ENCODE data around the gene EXOC6B. TPM values are rescaled to one million over a fixed set of nuclear protein-coding genes. Genes with fewer than 3 reads are reported as not detected.
A peak's percentile ranks its signal among the peaks of the same experiment; 100 is the strongest.

The EXOC6B gene
- total and polyA plus RNA-seq, 2 experiments from 2014 or later = 8.9 to 18.3 TPM

DNA sequence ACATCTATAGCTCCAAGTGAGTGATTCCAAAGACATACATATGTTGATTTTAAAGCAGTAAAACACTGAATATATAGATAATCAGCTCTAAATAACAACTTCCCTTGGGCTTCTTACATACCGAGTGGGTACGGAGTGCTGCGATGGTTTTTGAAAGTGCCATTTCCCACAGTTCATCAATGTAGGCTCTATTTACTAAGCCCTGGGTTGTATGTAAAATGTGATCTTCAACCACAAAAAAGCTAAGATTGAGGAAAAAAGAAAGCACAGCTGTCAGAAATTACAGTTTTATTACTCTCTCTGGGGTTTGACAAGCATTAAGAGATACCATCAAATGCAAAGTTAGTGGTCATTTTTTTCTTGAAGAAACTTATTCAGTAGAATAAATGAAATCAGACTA lies 312.8 kb downstream of the EXOC6B start:
- no peaks in the 10 kb centered on the region for H3K9me3 ChIP-seq (ENCODE audit: low read depth)
- no peaks in the 10 kb centered on the region; the same call in 1 of the 2 replicates for H3K36me3 ChIP-seq (ENCODE audit: low read depth)
- H3K27ac ChIP-seq = no peak overlapping the region
- TF ChIP-seq EZH2 (IDR thresholded peaks at IDR 0.05; ENCODE audit: insufficient read depth, poor library complexity, severe bottlenecking) (no peak), EZH2phosphoT487 (IDR thresholded peaks at IDR 0.05; ENCODE audit: insufficient read depth, low read depth) (no peak)
- H3K9ac ChIP-seq = no peak overlapping the region
- no peaks in the 10 kb centered on the region for H3K9me2 ChIP-seq (ENCODE audit: insufficient read depth)
- WGBS, 2 experiments (ENCODE audit: low coverage in 1 of 2, low lambda C conversion rate in 2 of 2, missing lambda C conversion rate in 2 of 2) = 98 to 99% methylated on average over 3 of the region's 3 CpGs
- in situ Hi-C loops (cut with MboI) = no loop called here
- H3K4me1 ChIP-seq (ENCODE audit: insufficient read depth) = no peaks in the 10 kb centered on the region; the same call in 1 of the 2 replicates
- no peak overlapping the region for H3K4me3 ChIP-seq
- no peak for DNase-seq
- no peaks in the 10 kb centered on the region for H3F3A ChIP-seq (ENCODE audit: insufficient read depth)
- no peaks in the 10 kb centered on the region for H3K27me3 ChIP-seq (replicated peaks; ENCODE audit: insufficient read depth)
- H3K79me2 ChIP-seq (ENCODE audit: insufficient read depth) = no peaks in the 10 kb centered on the region
- no peak overlapping the region for H3K4me2 ChIP-seq (ENCODE audit: unreplicated experiment)
- H4K20me1 ChIP-seq (ENCODE audit: insufficient read depth) = no peaks in the 10 kb centered on the region
- no peak overlapping the region for H2AFZ ChIP-seq

DNA sequence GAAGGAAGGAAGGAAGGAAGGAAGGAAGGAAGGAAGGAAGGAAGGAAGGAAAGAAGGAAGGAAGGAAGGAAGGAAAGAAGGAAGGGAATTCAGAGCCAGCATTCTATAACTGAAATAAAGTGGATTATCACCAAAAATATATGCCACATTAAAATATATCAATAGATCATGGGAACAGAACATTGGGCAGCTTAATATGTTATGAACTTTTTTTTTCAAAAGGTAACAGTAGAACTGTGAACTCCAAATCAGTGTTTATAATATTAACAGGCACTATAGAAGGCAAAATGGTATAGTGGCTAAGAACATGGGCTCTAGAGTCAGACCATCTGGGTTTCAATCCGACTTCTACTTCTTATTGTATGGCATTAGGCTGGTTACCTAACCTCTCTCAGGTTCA lies 313.5 kb downstream of the EXOC6B start:
- H3K4me2 ChIP-seq (ENCODE audit: unreplicated experiment) = no peak overlapping the region
- no peaks in the 10 kb centered on the region; the same call in 1 of the 2 replicates for H3K36me3 ChIP-seq (ENCODE audit: low read depth)
- WGBS, 2 experiments (ENCODE audit: low coverage in 1 of 2, low lambda C conversion rate in 2 of 2, missing lambda C conversion rate in 2 of 2) = 91 to 95% methylated on average over 1 of the region's 1 CpG
- in situ Hi-C loops (cut with MboI) = no loop called here
- H4K20me1 ChIP-seq (ENCODE audit: insufficient read depth) = no peaks in the 10 kb centered on the region
- H3K4me1 ChIP-seq (ENCODE audit: insufficient read depth) = no peaks in the 10 kb centered on the region; the same call in 1 of the 2 replicates
- no peaks in the 10 kb centered on the region for H3K79me2 ChIP-seq (ENCODE audit: insufficient read depth)
- no peaks in the 10 kb centered on the region for H3K27me3 ChIP-seq (replicated peaks; ENCODE audit: insufficient read depth)
- H3K9me2 ChIP-seq (ENCODE audit: insufficient read depth) = no peaks in the 10 kb centered on the region
- H3K27ac ChIP-seq = no peak overlapping the region
- no peak for DNase-seq
- TF ChIP-seq EZH2 (IDR thresholded peaks at IDR 0.05; ENCODE audit: insufficient read depth, poor library complexity, severe bottlenecking) (no peak), EZH2phosphoT487 (IDR thresholded peaks at IDR 0.05; ENCODE audit: insufficient read depth, low read depth) (no peak)
- no peak overlapping the region for H3K9ac ChIP-seq
- no peaks in the 10 kb centered on the region for H3F3A ChIP-seq (ENCODE audit: insufficient read depth)
- no peak overlapping the region for H2AFZ ChIP-seq
- H3K9me3 ChIP-seq (ENCODE audit: low read depth) = no peaks in the 10 kb centered on the region
- no peak overlapping the region for H3K4me3 ChIP-seq

DNA sequence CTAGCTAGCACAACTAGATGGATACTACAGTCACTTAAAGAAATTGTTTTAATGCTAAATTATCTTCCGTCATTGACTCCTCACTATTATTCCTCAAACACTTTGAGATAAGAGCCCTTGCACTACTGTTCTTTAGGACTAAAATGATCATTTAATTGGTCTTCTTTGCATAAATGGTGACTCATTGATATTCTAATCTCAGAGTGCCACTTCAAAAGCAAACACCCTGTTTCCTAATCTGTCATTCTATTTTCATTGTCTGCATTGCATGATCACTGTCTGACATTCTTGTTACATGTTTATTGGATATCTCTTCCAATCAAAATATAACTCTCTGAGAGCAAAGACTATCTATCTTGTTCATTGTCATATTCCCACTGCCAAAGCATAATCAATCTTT lies 313.9 kb downstream of the EXOC6B start:
- H3K9me2 ChIP-seq (ENCODE audit: insufficient read depth) = no peaks in the 10 kb centered on the region
- no peak overlapping the region for H3K27ac ChIP-seq
- in situ Hi-C loops (cut with MboI) = no loop called here
- H3K4me3 ChIP-seq = no peak overlapping the region
- TF ChIP-seq EZH2phosphoT487 (IDR thresholded peaks at IDR 0.05; ENCODE audit: insufficient read depth, low read depth) = no peak
- no peak for TF ChIP-seq EZH2 (IDR thresholded peaks at IDR 0.05; ENCODE audit: insufficient read depth, poor library complexity, severe bottlenecking)
- H3F3A ChIP-seq (ENCODE audit: insufficient read depth) = no peaks in the 10 kb centered on the region
- H3K36me3 ChIP-seq (ENCODE audit: low read depth) = no peaks in the 10 kb centered on the region; the same call in 1 of the 2 replicates
- H3K9ac ChIP-seq = no peak overlapping the region
- no peaks in the 10 kb centered on the region for H3K79me2 ChIP-seq (ENCODE audit: insufficient read depth)
- H3K27me3 ChIP-seq (replicated peaks; ENCODE audit: insufficient read depth) = no peaks in the 10 kb centered on the region
- no peak overlapping the region for H3K4me2 ChIP-seq (ENCODE audit: unreplicated experiment)
- H2AFZ ChIP-seq = no peak overlapping the region
- no peaks in the 10 kb centered on the region for H4K20me1 ChIP-seq (ENCODE audit: insufficient read depth)
- no peaks in the 10 kb centered on the region; the same call in 1 of the 2 replicates for H3K4me1 ChIP-seq (ENCODE audit: insufficient read depth)
- DNase-seq = no peak
- WGBS, 2 experiments (ENCODE audit: low coverage in 1 of 2, low lambda C conversion rate in 2 of 2, missing lambda C conversion rate in 2 of 2) = 74 to 76% methylated on average over 1 of the region's 1 CpG
- no peaks in the 10 kb centered on the region for H3K9me3 ChIP-seq (ENCODE audit: low read depth)

DNA sequence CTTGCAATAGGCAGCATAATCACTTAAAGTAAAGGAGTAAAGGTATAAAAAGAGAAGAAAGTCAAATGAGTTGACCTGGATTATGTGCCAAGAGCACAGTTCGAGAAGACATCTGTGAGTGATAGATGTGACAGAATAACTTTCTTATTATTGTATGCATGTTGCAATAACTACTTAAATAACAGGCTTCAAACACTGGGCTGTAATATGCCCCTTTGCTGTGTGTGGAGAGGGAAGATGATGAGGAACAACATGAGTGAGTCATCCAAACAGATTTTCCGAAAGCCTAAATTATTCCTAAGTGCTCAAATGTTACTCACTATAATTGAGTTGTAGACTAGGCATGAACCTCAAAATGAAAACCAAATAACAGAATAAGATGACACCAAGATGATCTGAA lies 328.1 kb downstream of the EXOC6B start:
- Histone ChIP-seq H3K79me2 (ENCODE audit: insufficient read depth) (no peaks in the 10 kb centered on the region), H2AFZ (no peak overlapping the region), H3K36me3 (ENCODE audit: low read depth) (no peaks in the 10 kb centered on the region), H3K9me3 (ENCODE audit: low read depth) (no peaks in the 10 kb centered on the region), H3F3A (ENCODE audit: insufficient read depth) (no peaks in the 10 kb centered on the region), H3K4me3 (no peak overlapping the region), H3K27me3 (replicated peaks; ENCODE audit: insufficient read depth) (no peaks in the 10 kb centered on the region), H3K9me2 (ENCODE audit: insufficient read depth) (no peaks in the 10 kb centered on the region), H3K27ac (no peak overlapping the region), H3K9ac (no peak overlapping the region), H3K4me2 (ENCODE audit: unreplicated experiment) (no peak overlapping the region), H4K20me1 (ENCODE audit: insufficient read depth) (no peaks in the 10 kb centered on the region), H3K4me1 (ENCODE audit: insufficient read depth) (0 out of 2 replicates have a peak, but pooled peaks cover 6% of the 10 kb centered on the region)
- TF ChIP-seq EZH2 (IDR thresholded peaks at IDR 0.05; ENCODE audit: insufficient read depth, poor library complexity, severe bottlenecking) = no peak
- TF ChIP-seq EZH2phosphoT487 (IDR thresholded peaks at IDR 0.05; ENCODE audit: insufficient read depth, low read depth) = no peak
- DNase-seq = peak; percentile 26
- in situ Hi-C loops (cut with MboI) = no loop called here
- WGBS, 2 experiments (ENCODE audit: low coverage in 1 of 2, low lambda C conversion rate in 2 of 2, missing lambda C conversion rate in 2 of 2) = 29 to 37% methylated on average over 2 of the region's 2 CpGs

DNA sequence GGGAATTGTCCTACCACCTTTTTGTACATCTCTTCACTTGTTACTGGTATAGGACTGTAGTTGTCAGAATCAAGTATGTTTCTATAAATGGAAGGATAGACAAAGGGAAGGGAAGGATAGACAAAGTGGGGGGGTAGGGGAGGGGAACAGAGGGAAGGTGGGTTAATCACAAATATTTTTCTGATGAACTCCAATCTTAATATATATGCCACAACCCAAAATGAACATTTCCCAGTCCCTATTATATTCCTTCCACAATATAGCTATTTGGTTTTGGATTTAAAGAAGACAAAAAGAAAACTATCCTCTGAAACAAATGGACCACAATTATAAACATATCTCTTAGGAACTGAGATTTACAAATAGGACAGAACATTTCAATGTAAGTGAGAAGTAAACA lies 329.4 kb downstream of the EXOC6B start:
- in situ Hi-C loops (cut with MboI) = no loop called here
- no peak for TF ChIP-seq EZH2 (IDR thresholded peaks at IDR 0.05; ENCODE audit: insufficient read depth, poor library complexity, severe bottlenecking)
- TF ChIP-seq EZH2phosphoT487 (IDR thresholded peaks at IDR 0.05; ENCODE audit: insufficient read depth, low read depth) = no peak
- H3K9ac ChIP-seq = no peak overlapping the region

More for the DNA sequence above, 329.4 kb downstream of the EXOC6B start:
- Histone ChIP-seq H3K36me3 (ENCODE audit: low read depth) (no peaks in the 10 kb centered on the region; the same call in 1 of the 2 replicates), H3K79me2 (ENCODE audit: insufficient read depth) (no peaks in the 10 kb centered on the region), H3K27ac (no peak overlapping the region), H3K4me1 (ENCODE audit: insufficient read depth) (0 out of 2 replicates have a peak, but pooled peaks cover 6% of the 10 kb centered on the region), H3K4me2 (ENCODE audit: unreplicated experiment) (no peak overlapping the region), H3K4me3 (no peak overlapping the region), H3K9me3 (ENCODE audit: low read depth) (no peaks in the 10 kb centered on the region), H4K20me1 (ENCODE audit: insufficient read depth) (no peaks in the 10 kb centered on the region), H3F3A (ENCODE audit: insufficient read depth) (no peaks in the 10 kb centered on the region), H3K27me3 (replicated peaks; ENCODE audit: insufficient read depth) (no peaks in the 10 kb centered on the region), H3K9me2 (ENCODE audit: insufficient read depth) (no peaks in the 10 kb centered on the region), H2AFZ (no peak overlapping the region)
- DNase-seq = no peak
